ENCODE data around the gene UBLCP1.
"Not testable (repeated sequence)": the region's sequence is repeated elsewhere in the genome, so short reads cannot be mapped to it uniquely, and the experiment has no call there.

UBLCP1 gene

GRCh38 chr5:159231167-159231566, 31.9 kb upstream of the UBLCP1 start:
- H3K4me3 ChIP-seq (ENCODE audit: low read depth, low read length) = no peak overlapping the region
- no peak for TF ChIP-seq CTCF (IDR thresholded peaks at IDR 0.05; ENCODE audit: control insufficient read depth, extremely low read depth, insufficient read depth)
- DNase-seq (ENCODE audit: low read depth) = no peak

GRCh38 chr5:159235871-159236520, 27.1 kb upstream of the UBLCP1 start:
- not testable (repeated sequence) for H3K4me3 ChIP-seq (ENCODE audit: low read depth, low read length); DNase-seq (ENCODE audit: low read depth)

GRCh38 chr5:159240301-159240870, 22.7 kb upstream of the UBLCP1 start:
- no peak for TF ChIP-seq CTCF (IDR thresholded peaks at IDR 0.05; ENCODE audit: control insufficient read depth, extremely low read depth, insufficient read depth)
- no peak overlapping the region for H3K4me3 ChIP-seq (ENCODE audit: low read depth, low read length)
- no peak for DNase-seq (ENCODE audit: low read depth)

GRCh38 chr5:159241946-159242552, 21.0 kb upstream of the UBLCP1 start:
- no peak for TF ChIP-seq CTCF (IDR thresholded peaks at IDR 0.05; ENCODE audit: control insufficient read depth, extremely low read depth, insufficient read depth)
- H3K4me3 ChIP-seq (ENCODE audit: low read depth, low read length) = no peak overlapping the region
- no peak for DNase-seq (ENCODE audit: low read depth)

- no peak for DNase-seq (ENCODE audit: low read depth)
- no peak overlapping the region for H3K4me3 ChIP-seq (ENCODE audit: low read depth, low read length)
- TF ChIP-seq CTCF (IDR thresholded peaks at IDR 0.05; ENCODE audit: control insufficient read depth, extremely low read depth, insufficient read depth) = no peak
Observed at GRCh38 chr5:159242656-159243055, 20.4 kb upstream of the UBLCP1 start.

- TF ChIP-seq CTCF (IDR thresholded peaks at IDR 0.05; ENCODE audit: control insufficient read depth, extremely low read depth, insufficient read depth) = no peak
- no peak for DNase-seq (ENCODE audit: low read depth)
- H3K4me3 ChIP-seq (ENCODE audit: low read depth, low read length) = no peak overlapping the region
Observed at GRCh38 chr5:159243385-159243784, 19.7 kb upstream of the UBLCP1 start.

- TF ChIP-seq CTCF (IDR thresholded peaks at IDR 0.05; ENCODE audit: control insufficient read depth, extremely low read depth, insufficient read depth) = no peak
- no peak for DNase-seq (ENCODE audit: low read depth)
- H3K4me3 ChIP-seq (ENCODE audit: low read depth, low read length) = no peak overlapping the region
Observed at GRCh38 chr5:159244163-159244562, 18.9 kb upstream of the UBLCP1 start.
